HG03280 (cell line): ENCODE data around the gene DHRSX.
"Not testable (repeated sequence)": the region's sequence is repeated elsewhere in the genome, so short reads cannot be mapped to it uniquely, and the experiment has no call there.

Experiments used
- ATAC-seq: cut with Tn5 transposase; IDR thresholded peaks from one replicate; pipeline ENCODE4 v1.9.1; 2021; ENCODE audit warnings: mild to moderate bottlenecking, moderate library complexity; ENCODE audit not compliant: unreplicated experiment

DHRSX gene, protein sequence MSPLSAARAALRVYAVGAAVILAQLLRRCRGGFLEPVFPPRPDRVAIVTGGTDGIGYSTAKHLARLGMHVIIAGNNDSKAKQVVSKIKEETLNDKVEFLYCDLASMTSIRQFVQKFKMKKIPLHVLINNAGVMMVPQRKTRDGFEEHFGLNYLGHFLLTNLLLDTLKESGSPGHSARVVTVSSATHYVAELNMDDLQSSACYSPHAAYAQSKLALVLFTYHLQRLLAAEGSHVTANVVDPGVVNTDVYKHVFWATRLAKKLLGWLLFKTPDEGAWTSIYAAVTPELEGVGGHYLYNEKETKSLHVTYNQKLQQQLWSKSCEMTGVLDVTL

DNA sequence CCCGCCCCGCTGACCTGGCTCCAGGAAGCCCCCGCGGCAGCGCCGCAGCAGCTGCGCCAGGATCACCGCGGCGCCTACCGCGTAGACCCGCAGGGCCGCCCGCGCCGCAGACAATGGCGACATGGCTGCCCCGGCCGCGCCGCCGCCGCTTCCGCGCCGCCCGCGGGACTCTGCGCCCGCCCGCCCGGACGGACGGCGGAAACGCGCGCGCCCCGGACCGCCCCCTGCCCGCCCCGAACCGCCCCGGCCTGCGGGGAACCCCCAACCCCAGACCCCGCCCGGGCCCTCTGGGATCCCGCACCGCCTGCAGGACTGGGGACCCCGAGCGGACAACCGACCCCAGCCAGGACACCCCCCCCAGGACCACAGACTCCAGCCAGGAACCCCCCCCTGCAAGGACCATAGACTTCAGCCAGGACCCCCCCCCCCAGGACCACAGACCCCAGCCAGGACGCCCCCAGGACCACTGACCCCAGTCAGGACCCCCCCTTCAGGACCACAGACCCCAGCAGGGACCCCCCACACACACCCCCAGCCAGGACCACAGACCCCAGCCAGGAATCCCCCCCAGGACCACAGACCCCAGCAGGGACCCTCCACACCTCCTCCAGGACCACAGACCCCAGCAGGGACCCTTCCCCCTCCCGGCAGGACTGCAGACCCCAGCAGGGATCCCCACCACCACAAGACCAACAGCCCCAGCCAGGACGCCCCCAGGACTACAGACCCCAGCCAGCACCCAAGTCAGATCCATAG is at the start of gene DHRSX, which contains the start of gene ZBED1:
Gene DHRSX (minus strand): TSS at position 174 of the 756 bp plus-strand sequence. CDS start 51 bp downstream, at position 123.
Gene ZBED1 (minus strand): TSS at position 174 of the 756 bp plus-strand sequence. CDS start 10,257 bp downstream, outside the sequence.
- ATAC-seq = peak; percentile 71

DNA sequence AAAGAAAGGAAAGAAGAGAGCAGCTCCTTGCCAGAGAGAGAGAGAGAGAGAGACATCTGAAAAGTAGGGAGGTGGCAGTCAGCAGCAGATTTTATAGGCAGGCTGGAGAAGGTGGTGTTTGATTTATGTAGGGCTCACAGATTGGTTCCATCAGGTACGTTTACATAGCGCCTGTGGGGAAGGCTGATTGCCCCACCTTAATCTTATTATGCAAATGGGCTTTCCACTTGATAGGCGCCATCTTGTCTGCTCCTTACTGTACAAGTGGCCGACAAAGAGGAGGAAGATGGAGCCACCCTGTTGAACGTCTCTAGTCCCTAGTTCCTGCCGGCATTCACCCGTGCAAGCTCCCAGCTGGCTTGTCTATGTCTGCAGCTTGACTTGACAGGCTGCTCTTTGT is 49.1 kb upstream of the DHRSX start:
- no peak for ATAC-seq

DNA sequence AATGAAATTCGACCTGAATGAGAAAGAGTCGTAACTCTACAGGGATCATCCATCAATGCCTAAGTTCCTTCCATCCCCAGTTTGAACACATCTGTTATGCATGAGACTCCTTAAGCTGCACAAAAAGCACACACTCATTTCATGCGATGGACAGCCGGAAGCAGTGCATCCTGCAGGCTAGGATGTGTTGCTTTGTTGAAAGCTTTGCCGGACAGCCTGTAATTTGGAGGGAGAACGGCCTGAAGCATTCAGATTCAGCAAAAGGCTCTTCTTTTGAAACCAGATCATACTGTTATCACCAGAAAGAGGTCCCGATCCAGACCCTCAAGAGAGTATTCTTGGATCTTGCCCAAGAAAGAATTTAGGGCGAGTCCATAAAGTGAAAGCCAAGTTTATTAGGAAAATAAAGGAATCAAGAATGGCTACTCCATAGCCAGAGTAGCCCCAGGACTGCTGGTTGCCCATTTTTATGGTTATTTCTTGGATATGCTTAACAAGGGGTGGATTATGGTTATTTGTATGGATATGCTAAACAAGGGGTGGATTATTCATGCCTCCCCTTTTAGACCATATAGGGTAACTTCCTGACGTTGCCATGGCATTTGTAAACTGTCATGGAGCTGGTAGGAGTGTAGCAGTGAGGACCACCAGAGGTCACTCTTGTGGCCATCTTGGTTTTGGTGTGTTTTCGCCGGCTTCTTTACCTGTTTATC is 48.1 kb upstream of the DHRSX start:
- no peak for ATAC-seq

DNA sequence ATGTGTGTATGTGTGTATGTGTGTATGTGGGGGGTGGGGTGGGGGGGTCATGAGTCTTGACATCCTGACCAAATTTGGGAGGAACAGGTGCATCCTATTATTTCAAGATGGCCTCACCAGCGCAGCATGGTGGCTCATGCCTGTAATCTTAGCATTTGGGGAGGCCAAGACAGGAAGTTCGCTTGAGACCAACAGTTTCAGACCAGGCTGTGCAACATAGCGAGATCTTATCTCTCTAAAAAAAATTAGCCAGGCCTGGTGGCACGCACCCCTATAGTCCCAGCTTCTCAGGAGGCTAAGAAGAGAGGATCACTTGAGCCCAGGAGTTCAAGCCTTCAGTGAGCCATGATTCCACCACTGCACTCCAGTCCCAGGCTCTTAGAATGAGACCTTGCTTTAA is 47.0 kb upstream of the DHRSX start:
- no peak for ATAC-seq

DNA sequence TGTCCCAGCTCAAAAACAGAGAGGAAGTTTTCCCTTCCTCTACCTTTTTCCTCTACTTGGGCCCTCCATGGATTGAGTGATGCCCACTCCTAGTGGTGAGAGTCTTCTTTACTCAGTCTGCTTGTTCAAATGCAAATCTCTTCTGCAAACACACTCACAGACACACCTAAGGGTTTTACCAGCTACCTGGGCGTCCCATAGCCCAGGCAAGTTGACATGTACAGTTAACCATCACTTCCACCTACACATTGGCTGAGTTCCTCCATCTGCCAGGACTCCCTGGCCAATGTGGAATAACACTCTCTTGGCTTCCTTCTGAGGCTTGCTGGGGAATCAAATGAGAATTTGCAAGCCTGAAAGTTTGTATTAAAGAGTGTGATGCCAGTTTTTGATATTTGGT is 45.7 kb upstream of the DHRSX start:
- ATAC-seq = no peak

DNA sequence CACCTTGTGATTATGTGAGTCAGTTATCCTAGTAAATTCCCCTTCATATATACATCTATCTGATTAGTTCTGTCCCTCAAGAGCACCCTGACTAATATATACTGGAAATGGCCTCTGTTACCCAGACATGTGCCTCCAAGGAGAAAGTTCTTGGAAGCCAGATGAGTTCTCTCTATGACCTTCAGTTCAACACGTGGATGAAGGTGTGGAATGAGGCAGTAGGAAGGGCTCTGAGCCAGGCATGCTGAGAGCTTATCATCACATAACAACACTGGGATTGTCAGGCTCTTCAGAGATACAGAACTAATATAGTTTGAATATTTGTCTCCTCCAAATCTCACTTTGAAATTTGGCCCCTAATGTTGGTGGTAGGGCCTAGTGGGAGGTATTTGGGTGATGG is 44.4 kb upstream of the DHRSX start:
- ATAC-seq = no peak

DNA sequence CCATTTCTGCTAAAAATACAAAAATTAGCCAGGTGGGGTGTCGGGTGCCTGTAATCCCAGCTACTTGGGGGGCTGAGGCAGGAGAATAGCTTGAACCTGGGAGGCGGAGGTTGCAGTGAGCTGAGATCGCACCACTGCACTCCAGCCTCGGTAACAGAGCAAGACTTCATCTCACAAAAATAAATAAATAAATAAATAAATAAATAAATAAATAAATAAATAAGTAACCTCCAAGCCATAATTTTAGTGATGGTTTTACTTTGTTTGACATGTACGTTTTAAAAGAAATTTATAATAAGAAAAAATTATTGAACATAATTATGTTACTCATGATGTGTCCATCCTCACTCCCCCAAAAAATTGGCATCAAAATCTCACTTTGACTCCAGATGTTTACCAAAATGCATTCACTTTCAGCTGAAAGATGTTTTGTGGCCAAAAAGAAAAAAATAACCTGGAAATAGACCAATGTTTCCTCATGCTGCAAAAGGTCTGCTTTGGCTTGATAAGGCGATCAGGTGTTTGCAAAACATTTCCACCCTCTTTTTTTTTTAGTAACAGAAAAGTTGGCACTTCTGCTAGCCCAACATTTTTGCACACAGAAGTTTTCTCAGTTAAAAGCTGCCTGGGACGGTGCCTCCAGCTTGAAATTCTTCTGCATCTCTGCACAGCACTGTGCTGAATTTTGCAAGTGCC is 42.2 kb upstream of the DHRSX start:
- no peak for ATAC-seq

DNA sequence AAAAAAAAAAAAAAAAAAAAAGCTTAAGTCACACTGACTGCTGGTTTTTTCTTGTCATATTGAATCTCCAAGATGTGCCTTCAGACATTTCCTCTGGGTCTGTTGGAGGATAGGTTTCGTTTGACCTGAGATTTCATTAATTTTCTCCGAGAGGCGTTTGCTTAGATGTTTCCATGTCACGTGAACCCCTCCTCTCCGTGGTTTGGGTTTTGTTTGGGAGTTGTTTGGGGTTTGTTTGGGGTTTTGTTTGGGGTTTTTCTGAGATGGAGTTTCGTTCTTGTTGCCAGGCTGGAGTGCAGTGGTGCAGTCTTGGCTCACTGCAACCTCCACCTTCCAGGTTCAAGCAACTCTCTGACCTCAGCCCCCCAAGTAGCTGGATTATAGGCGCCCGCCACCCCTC is 40.8 kb upstream of the DHRSX start:
- no peak for ATAC-seq

DNA sequence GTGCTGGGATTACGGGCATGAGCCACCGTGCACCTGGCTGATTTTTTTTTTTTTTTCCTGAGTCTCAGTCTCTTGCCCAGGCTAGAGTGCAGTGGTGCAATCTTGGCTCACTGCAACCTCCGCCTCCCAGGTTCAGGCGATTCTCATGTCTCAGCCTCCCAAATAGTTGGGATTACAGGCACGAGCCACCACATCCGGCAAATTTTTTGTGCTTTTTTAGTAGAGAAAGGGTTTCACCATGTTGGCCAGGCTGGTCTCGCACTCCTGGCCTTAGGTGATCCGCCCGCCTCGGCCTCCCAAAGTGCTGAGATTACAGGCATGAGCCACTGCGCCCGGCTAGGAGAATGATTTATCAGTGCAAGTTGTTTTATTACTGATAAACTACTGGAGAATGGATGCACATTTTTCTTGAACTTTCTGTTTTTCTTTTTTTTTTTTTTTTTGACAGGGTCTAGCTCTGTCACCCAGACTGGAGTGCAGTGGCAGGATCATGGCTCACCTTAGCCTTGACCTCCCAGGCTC is 39.7 kb upstream of the DHRSX start:
- no peak for ATAC-seq

DNA sequence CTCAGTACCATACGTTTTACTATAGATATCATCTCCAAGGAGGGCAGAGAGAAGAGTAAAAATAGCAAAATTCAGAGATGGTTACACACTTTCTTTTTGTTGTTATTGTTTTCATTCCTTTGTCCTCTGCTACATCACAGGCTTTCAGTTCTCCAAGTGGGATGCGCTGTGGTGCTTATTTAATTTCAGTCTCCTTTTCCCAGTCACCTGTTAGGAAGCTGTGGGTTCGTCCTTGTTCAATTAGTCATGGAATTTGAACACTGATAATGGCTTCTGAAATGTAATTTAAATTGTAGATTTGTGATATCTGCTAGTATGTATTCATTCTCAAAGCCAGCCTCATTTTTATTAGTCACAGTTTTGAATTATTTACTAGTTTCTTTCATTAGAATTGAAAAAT is 38.8 kb upstream of the DHRSX start:
- ATAC-seq = no peak

DNA sequence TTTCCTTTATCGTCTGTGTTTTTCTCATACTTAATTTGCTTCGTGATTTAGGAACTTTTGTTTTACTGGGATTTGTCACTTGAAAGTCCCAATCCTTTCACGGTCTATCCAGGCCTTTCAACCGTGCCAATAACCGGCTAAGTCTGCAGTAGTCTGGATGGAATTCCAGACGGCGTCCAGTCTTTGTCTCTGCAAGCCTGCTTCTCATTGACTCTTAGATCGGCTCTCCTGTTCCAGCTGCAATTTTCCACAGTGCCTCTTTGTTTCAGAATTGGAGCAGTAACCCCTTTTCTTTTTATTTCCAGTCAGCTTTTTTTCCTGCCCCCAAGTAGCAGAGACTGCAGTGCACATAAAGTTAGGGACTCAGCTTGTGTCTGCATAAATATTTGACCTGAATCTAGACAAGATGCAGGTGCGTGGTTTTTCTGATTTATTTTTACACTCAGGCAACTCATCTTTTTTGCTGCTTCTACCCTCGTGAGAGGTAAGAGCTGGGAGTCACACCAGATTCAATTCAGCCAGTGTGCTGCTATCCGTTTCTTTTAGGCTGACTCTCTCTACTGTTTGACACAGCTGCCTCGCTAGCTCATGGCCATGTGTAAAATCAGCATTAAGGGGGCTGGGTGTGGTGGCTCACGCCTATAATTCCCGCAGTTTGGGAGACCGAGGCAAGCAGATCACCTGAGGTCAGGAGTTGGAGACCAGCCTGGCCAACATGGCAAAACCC is 37.4 kb upstream of the DHRSX start:
- ATAC-seq = no peak

DNA sequence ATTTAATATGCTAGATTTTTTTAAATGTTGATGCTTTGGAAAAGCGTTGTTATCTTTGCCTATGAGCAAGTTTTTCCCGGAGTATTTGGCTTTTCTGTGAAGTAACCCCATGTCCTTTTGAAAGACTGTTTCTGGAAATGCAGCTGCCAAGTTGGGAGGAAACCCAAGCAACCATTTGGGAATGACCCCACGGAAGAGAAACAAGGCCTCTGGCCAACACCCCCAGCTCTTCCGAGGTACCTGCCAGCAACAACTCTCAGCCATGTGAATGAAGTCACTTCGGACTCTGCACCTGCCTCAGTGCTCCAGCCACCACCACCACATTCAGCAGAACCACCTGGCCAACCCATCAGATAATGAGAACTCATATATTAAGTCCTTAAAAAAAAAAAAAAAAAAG is 36.2 kb upstream of the DHRSX start:
- ATAC-seq = no peak

DNA sequence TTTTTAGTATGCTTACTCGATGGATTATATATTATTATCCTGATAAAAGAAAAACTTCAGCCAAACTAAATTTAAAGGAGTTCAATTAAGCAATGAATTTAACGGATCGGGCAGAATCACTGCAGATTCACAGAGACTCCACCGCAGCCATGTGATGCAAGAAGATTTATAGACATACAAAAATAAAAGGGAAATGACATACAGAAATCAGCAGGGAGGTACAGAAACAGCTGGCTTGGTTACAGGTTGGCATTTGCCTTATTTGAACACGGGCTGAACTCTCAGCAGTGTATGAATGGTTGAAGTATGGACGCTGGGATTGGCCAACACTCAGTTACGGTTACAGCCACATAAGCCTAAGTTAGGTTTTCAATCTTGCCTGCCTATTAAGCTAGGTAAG is 35.4 kb upstream of the DHRSX start:
- no peak for ATAC-seq

DNA sequence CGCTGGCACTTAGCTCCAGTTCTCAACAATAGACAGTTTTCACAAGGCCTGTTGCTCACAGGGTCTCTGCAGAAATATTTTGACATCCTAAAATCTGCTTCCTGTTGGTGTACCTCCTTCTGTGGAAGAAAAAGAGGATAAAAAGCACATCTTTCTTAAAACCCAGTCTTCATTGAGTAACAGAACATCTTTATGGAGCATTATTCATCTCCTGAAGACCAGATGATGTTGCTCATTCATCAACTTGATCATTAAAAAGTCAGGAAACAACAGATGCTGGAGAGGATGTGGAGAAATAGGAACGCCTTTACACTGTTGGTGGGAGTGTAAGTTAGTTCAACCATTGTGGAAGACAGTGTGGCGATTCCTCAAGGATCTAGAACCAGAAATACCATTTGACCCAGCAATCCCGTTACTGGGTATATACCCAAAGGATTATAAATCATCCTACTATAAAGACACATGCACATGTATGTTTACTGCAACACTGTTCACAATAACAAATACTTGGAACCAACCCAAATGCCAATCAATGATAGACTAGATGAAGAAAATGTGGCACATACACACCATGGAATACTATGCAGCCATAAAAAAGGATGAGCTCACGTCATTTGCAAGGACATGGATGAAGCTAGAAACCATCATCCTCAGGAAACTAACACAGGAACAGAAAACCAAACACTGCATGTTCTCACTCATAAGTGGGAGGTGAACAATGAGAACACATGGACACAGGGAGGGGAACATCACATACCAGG is 33.7 kb upstream of the DHRSX start:
- not testable (repeated sequence) for ATAC-seq

DNA sequence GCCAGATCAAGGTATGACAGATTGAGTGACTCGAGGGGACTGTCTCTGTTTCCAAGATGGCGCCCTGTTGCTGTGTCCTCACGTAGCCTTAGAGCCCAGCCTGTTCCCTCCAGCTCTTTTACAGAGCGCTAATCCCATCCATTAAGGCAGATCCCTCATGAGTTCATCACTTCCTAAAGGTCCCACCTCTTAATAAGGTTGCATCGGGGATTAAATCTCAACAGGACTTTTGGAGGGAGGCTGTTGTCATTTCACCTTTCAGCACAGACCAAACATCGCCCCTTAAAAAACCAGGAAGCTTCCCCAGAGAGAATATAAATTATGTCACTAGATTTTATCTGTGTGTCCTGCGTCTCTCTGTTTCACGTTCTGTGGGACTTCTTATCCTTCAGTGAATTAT is 32.6 kb upstream of the DHRSX start:
- ATAC-seq = no peak

DNA sequence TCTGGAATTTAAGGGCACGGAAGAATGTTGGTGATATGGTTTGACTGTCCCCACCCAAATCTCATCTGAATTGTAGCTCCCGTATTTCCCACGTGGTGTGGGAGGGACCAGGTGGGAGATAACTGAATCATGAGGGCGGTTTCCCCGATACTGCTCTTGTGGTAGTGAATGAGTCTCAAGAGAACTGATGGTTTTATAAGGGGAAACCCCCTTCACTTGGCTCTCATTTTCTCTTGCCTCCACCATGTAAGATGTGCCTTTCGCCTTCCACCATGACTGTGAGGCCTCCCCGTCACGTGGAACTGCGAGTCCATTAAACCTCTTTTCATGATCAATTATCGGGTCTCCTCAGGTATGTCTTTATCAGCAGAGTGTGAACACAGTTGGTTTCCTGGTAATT is 25.6 kb upstream of the DHRSX start:
- ATAC-seq = no peak

DNA sequence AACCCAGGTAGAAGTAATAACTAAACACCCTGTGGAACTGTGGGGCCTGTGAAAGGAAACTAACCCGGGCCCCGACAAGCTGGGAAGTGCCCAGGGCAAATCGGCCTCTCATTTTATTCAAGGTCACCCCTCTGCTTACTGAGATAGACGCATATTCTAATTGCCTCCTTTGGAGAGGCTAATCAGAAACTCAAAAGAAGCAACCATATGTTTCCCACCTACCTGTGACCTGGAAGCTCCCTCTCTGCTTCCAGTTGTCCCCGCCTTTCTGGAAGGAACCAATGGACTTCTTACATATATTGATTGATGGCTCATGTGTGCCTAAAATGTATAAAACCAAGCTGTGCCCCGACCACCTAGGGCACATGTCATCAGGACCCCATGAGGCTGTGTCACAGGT is 23.1 kb upstream of the DHRSX start:
- no peak for ATAC-seq

DNA sequence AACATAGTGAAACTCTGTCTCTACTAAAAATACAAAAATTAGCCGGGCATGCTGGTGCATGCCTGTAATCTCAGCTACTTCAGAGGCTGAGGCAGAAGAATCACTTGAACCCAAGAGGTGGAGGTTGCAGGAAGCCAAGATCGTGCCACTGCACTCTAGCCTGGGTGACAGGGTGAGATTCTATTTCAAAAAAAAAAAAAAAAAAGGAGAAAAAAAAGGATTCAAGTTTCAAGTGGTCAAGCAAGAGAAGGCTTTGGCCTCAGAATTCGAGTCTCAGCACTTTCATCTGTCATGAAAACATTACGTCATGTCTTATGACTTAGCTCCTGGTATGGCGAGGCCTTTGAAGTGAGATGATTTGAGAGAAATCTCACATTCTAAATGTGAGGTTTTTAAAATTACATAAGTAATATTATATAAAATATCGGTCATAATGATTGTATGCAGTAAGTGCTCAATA is 21.2 kb upstream of the DHRSX start:
- ATAC-seq = peak; percentile 44
